NK-92 (cell line): ENCODE data around the gene TMEM242.
"Not testable (repeated sequence)": the region's sequence is repeated elsewhere in the genome, so short reads cannot be mapped to it uniquely, and the experiment has no call there.

Source experiments
- DNase-seq: peaks from one replicate; lab custom pipeline; 2025; ENCODE audit not compliant: unreplicated experiment; lab: John Stamatoyannopoulos, UW

Gene TMEM242

DNA sequence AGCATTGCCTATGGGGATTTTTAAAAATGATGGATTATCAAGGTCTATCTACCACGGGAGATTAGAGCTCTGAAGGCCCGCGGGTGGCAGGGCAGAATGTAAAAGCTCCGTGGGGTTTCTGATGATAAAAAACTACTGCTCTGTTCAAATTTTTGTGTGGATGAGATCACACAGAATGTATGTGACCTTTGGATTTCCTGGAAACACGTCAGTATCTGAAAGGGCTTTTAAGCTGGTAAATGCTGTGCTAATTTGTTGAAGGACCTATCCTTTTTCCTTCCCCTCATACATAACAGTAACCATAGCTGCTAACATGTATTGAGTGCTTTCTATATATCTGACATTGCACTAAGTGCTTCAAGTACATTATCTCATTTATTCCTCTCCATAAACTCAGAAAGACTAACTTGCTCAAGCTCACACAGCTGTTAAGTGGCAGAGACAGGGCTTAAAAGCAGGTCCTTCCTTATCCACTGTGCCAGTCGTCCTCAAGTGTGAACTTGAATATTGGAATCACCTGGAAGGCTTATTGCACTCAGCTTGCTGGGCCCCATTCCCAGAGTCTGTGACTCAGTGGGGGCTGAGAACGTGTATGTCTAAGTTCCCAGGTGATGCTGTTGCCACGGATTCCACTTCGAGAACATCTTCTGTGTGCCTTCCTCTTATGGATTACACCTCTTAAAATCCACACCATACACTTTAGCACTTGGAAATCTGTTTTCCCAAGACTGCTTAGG, 1.9 kb upstream of the TMEM242 start:
- DNase-seq, result no peak

DNA sequence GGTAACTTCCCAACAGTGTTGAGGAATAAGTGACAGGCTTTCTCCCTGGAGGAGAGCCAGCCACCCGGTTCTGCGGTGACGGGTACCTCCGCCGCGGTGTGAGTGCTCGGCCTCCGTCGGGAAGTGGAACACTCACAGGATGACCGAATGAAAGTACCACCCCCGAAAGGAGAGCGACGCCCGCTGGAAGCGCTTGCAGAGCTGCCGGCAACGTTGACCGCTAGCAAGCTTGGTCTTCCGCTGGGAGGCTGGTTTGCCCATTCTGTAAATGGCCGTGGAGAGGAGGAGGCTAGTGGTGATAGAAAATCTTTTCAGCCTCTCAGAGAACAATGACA, 614 bp upstream of the TMEM242 start:
- no peak for DNase-seq

DNA sequence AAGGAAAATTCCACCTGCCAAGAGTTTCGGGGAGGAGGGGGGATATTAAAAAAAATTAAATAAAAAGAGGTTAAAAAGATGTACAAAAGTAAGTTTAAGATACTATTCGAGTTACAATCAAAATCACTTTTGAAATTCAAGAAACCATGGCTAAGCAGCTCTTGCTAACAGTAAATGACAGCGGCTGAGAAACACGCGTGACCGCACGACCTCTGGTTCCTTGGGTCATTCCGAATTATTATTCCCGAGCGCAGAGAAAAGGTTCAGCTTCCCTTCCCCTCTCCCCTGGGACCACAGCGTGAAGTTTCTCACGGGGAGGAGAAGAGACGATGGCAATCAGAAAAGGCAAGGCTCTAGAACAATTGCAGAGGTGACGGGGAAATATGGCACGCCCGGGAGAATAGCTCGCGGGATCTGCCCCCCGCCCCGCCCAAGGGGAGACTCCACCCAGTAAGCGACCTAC, 496 bp downstream of the TMEM242 start:
- DNase-seq, result no peak

DNA sequence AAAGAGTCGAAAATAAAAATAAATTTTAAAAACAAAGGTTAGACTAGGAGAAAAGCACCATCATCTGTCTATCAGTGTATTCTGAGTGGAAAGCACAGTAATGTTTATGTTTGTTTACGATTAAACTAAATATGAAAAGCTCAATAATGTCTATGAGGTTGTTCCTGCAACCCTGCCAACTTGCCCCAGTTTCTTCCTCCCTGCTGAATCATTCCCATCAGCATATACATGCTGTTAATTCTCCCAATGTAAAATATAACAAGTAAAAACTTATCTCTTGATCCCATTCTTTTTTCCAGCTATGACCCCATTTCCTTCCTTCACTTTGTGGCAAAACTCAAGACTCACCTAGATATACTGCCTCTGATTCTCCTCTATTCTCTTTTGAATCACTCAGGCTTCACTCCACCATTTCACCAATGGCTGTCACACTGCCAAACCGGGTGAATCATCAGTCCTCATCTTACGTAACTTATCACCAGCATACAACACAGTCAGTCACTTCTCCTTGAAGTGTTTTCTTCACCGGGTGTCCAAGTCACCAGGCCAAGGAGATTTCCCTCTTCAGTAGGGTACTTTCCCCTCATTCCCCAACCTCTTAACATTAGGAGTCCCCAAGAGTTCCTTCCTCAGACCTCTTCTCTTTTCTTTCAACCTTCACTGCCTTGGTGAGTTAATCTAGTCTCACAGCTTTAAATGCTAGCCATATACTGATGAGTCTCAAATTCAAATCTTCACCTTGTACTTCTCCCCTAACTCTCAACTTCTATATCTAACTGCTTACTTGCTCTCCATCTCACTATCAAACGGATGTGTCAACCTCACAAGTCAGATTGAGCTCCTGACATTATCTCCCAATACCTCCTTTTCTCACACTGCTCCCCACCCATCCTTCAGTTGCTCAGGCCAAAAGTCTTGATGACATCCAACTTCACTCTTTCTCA, 6.2 kb downstream of the TMEM242 start:
- DNase-seq, result no peak

DNA sequence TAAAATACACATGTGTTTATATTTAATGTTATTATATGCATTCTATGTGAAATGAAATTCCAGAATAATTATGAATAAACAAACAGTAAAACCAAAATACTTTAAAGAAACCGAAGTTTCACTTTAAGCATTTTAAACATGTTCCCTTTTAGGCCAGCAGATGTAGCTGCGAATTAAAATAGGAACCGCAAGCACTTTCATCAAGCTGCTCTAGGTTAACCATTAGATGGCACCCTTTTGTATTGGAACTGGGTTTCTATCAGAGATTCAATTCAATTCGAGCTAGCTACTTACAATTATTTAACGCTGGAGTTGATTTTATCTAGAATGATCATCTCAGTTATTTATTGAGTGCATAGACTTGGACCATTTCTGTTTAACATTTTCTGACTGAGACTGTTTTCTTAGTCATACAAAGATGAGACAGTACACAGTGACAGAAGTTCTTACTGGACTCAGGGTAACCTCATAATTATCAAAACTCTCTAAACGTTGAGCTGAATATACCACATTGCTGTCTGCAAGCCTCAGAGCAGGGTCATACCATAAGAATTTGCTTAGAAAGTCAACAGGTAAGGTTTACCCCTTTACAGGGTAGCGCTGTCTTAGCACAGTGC, 8.5 kb downstream of the TMEM242 start:
- DNase-seq, result no peak

DNA sequence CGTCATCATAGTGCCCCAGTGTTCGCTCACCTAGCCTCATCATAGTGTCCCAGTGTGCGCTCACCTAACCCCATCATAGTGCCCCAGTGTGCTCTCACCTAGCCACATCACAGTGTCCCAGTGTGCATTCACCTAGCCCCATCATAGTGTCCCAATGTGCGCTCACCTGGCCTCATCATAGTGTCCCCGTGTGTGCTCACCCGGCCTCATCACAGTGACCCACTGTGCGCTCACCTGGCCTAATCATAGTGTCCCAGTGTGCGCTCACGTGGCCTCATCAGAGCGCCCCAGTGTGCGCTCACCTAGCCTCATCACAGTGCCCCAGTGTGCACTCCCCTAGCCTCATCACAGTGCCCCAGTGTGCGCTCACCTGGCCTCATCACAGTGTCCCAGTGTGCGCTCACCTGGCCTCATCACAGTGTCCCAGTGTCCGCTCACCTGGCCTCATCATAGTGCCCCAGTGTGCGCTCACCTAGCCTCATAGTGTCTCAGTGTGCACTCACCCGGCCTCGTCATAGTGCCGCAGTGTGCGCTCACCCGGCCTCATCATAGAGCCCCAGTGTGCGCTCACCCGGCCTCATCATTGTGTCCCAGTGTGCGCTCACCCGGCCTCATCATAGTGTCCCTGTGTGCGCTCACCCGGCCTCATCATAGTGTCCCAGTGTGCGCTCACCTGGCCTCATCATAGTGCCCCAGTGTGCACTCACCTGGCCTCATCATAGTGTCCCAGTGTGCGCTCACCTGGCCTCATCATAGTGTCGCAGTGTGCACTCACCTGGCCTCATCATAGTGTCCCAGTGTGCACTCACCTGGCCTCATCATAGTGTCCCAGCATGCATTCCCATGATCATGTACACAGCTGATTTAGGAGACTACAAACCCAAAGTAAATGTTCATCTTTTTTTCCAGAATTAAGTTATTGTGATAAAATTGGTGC, 9.5 kb downstream of the TMEM242 start:
- no peak for DNase-seq

DNA sequence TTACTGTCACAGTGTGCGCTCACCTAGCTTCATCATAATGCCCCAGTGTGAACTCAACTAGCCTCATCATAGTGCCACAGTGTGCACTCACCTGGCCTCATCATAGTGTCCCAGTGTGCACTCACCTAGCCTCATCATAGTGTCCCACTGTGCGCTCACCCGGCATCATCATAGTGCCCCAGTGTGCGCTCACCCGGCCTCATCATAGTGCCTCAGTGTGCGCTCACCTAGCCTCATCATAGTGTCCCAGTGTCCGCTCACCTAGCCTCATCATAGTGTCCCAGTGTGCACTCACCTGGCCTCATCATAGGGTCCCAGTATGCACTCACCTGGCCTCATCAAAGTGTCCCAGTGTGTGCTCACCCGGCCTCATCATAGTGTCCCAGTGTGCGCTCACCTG, 10.6 kb downstream of the TMEM242 start:
- DNase-seq, result no peak

DNA sequence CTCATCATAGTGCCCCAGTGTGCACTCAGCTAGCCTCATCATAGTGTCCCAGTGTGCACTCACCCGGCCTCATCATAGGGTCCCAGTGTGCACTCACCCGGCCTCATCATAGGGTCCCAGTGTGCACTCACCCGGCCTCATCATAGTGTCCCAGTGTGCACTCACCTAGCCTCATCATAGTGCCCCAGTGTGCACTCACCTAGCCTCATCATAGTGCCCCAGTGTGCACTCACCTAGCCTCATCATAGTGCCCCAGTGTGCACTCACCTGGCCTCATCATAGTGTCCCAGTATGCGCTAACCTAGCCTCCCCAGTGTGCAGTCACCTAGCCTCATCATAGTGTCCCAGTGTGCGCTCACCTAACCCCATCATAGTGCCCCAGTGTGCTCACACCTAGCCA, 12.6 kb downstream of the TMEM242 start:
- not testable (repeated sequence) for DNase-seq

DNA sequence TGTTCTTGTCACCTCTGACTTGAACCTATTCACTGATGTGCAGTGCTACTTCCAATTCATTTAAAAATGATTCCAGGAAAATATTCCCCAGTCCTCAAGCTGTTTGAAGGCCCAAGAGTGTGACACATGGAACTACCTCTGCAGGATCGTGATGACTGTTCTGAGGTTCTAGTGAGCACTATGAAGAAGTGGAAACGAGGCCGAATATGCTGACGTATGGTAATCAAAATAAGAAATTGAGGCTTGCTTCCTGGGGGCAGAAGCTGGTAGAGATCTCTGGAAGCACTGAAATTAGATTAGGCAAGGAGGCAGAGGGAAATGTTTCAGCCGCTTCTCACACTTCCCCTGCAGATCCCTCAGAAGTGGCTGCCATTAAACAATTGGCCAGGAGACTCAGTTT, 15.7 kb downstream of the TMEM242 start:
- no peak for DNase-seq

DNA sequence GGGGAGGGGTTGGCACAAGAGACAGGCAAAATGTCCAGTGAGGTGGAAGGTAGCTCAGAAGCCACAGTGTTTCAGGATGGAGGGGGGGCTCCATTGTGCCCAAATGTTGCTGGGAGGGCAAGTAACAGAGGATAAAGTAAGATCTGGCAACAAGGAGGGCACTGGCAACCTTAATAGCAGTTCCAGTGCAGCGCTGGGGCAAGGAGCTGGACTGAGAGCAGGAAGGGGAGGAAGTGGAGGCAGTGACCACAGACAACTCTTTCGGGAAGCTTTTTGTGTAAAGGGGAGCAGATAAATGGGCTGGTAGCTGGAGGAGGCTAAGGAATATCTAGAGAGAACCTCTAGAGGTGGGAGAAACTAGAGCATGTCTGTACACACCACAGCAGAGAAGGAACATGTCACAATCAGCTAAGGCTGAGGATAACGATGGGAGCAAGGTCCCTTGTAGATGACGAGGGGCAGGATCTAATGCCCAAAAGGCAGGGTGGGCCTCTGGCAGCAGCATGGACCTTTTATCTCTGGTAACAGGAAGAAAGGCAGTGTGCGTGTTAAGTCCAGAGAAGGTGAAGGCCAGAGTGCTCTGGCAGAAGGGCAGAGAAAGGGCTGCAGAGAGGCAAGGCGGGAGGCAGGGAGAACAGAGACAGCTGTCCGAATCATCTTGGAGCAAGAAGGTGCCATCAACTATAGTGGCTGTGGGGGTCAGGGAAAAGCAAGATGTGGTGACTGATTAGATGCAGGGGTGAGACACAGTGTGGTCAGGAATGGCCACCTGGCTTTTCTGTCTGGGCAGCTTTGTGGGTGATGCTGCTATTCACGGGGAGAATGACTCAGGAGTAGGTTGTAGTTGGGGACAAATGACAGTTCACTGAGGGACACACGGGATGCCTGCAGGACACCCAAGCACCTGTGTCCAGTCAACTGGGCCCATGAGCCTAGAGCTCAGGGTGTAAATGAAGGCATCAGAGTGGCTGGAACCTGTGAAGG, 17.4 kb downstream of the TMEM242 start:
- no peak for DNase-seq

DNA sequence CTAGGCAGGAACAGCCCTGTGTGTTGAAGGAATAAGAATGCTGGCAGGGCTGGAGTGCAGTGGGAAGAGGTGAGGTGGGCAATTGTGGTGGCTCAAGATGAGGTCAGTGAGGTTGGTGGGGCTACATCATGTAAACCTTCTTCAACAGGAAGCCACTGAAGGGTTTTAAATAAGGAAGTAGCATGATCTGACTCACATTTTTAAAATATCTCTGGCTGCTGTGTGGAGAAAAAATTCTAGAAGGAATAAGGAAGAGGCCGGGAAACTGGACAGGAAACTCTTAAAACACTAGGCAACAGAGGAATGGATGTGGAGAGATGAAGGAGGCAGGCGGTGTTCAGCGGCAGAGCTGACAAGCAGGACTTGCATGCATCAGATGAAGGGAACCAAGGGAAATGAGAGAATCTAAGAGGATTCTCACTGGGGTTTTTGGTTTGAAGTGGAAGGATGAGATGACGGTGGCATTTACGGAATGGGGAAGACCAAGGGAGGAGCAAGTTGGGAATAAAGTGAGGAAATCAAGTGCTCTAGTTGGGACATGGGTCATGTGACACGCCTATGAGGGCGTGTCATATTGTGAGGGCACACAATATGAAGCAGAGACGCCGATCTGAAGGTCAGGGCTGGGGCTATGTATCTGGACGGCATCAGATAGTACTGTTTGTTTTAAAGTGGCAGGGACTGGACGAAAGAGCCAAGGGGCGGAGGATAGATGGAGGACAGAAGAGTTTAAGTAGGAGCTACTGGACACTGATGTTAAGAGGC, 18.2 kb downstream of the TMEM242 start:
- DNase-seq, result no peak

DNA sequence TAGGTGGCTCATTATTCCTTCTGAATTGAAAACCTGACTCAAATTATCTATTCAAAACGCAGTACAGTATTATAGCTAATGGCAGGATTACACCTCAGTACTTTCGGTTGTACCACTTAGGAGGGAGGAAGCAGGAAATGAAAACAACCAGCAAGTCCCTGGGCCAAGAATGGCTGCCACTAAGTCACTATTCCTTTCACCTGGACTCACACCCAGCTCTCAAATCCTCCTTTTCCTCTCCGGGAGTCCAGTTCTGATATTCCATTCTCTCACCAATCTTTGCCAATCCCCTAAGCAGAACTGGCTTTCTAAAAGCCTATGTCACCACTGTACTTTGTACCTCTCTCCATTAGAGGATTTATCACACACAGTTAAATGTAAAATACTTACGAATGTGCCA, 20.6 kb downstream of the TMEM242 start:
- DNase-seq, result no peak

DNA sequence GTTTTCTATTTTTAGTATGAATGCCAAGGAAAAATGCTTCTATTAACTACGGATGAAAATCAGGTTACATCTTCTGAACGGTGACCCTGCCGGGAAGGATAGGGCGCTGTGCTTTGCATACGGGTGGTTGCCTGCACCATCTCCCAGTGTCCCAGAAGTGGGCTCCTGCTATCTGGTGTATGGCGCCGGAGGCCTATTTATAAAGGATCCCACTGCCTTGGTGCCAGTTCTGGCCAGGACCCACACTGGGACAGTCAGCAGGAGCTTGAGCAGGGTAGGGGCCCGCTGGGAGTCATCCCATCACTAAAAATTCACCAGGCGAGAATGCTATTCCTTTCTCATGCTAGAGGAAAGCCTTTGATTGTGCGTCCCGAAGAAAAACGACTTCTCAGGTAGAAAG, 22.9 kb downstream of the TMEM242 start:
- no peak for DNase-seq

DNA sequence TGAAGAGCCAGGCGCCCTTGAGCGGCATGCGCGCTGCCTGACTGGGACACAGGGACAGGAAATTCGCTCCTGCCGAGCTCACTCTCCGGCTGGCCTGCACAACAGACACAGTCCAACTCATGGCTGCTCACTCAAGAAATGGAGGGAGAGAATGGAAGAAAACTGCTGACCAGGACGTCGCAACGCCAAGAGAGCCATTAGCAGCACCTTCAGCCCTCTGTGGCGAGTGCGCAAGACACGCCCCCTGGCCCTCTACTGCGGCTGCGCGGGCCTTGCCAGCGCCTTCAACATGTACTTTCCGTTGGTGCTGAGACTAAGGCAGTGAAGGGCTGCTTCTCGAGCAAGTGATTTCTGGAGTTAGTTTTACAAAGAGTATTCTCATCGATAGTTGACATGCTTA, 23.3 kb downstream of the TMEM242 start:
- DNase-seq, result no peak

DNA sequence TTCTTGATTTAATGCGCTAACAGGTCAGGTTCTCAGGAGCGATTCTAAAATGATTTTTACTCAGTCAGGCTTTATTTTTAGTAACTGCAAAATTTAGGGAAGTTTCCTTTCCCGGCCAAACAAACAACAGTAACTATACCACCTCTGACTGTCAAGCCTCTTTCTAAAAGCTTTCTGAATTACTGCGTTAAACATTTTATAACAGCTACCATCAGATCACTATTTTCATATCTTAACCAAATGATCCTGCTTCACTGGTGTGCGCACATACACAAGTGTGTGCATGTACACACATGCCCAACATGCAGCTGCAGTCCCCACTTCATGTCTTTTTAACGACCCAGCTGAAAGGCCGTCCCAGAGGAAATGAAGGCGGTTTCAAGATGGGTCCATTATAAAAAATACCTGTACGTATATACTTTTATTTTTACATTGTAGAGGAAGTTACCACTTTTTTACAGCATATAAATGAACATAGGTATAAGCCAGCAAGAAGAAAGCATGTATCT, 25.0 kb downstream of the TMEM242 start:
- DNase-seq, result no peak

DNA sequence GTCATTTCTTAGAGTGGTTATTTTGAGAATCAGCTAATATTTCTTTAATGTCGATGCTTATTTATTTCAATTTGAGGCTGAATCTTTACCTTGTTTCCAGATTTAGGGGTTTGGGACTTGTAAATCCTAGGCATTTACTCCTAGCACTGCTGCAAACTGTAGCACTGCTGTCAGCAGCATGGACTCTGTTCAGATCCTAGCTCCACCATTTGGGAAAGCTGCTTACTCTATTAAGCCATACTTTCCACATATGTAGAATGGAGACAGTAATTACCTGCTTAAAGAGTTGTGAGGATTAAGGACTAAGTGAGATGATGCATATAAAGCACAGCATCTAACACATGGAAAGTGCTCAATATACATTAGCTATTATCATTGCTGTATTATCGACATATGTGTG, 28.7 kb downstream of the TMEM242 start:
- DNase-seq, result no peak

DNA sequence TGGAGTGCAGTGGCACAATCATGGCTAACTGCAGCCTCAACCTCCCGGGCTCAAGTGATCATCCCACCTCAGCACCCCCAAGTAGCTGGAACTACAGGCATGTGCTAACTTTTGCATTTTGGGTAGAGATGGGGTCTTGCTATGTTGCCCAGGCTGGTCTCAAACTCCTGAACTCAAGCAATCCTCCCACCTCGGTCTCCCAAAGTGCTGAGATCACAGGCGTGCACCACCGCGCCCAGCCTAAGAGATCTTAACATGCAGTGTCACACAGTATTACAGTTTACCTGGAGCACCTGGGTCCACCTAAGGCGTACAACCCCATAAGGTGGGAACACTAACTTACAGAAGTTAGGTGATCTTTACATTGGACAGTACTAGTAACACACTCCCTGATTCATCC, 29.5 kb downstream of the TMEM242 start:
- no peak for DNase-seq

DNA sequence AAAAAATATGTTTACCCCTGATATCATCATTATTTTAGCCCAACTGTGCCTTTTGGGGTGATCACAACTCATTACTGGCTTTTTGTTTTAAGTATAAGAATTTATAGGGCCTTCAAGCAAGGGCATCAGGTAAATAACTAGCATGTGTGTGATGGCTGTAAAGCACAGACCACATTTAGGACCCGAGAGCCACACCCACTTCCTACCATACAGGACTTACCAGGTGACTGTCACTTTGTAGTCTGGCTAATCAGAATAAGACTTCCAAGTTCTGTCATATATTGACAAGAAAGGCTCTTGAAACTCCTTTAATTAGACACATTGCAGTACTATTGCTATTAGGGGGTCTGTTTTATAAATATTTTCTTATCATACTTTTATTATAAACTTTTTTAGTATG, 31.1 kb downstream of the TMEM242 start:
- no peak for DNase-seq

DNA sequence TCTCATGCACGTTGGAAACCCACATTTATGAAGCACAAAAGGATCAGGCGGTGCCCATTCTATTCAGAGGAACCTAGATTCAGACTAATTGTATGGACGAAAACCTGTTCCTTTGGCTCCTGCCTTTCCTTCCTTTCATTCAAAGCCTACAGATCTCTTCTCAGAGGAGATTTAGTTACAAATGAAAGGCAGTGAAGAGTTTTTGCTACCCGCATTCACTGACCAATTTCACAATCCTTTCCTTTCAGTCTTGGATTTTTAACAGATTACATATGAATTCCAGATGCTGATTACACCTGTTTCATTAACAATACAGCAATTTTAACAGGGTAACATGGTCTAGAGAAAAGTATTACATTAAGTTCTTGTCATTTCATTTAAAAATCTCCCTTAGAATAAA, 32.0 kb downstream of the TMEM242 start:
- no peak for DNase-seq
